ENCODE data around the gene TECTA.

- no peak for TF ChIP-seq CTCF (IDR thresholded peaks at IDR 0.05)
- no peak for TF ChIP-seq POLR2A (IDR thresholded peaks at IDR 0.05)
Observed at GRCh38 chr11:121106812-121107211, 5.8 kb downstream of the TECTA start.
